ENCODE data around the gene SLF2. TPM values are rescaled to one million over a fixed set of nuclear protein-coding genes. Genes with fewer than 3 reads are reported as not detected.

The SLF2 gene
- total and polyA plus RNA-seq, 2 of the 13 experiments (the other 11 are each of a cell fraction or from before 2014, with no cell fraction given): 12.2 to 48.1 TPM

DNA sequence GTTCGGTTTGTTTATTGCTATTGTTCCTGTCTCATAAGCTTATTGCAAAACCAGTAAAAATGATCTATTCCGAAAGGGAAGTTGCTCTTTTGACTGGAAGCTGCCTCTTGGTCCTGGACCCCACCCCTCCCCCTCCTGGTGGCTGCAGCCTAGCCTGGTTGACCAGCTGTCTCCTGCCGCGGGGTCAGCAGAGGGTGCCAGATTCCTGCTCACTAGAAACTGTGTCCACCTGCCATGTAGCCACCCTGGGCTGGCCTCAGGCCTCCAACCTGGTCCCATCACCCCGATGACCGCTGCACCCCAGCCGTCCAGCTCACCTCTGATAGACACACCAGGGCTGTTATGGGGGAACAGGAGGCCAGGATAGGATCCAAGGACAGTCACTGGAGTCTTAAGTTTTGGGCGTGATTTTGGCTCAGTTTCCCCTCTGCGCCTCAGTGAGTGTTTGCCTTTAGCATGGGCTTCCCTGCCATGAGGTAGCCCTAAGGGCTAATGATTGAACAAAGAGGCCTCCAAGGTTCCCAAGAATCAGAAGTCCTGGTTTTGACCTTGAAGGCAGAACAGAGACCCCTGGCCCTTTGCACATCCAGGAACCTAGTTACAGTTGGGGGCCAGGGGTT lies 32.9 kb upstream of the SLF2 start (continued):
- TF ChIP-seq BORCS8-MEF2B (CRISPR knock-in tag; IDR thresholded peaks at IDR 0.05) (peak; percentile 57; the same call in 1 of the 2 replicates), NR2F6 (IDR thresholded peaks at IDR 0.05) (no peak), NR2F6 (CRISPR knock-in tag; IDR thresholded peaks at IDR 0.05) (peak; percentile 26; the same call in 1 of the 2 replicates), TCF7 (IDR thresholded peaks at IDR 0.05; ENCODE audit: low read depth) (no peak), STAG1 (CRISPR knock-in tag; IDR thresholded peaks at IDR 0.05) (peak; percentile 89), ZNF619 (CRISPR knock-in tag; IDR thresholded peaks at IDR 0.05) (peak; percentile 44; the same call in 1 of the 2 replicates), ZNF772 (CRISPR knock-in tag; IDR thresholded peaks at IDR 0.05) (peak; percentile 64; the same call in 1 of the 2 replicates), NRL (CRISPR knock-in tag; IDR thresholded peaks at IDR 0.05; ENCODE audit: borderline replicate concordance) (peak; percentile 44; the same call in 1 of the 2 replicates), ZBTB7A (CRISPR knock-in tag; IDR thresholded peaks at IDR 0.05) (peak; percentile 77), MAZ (IDR thresholded peaks at IDR 0.05; ENCODE audit: borderline replicate concordance, low read depth, low read length) (no peak), MAZ (CRISPR knock-in tag; IDR thresholded peaks at IDR 0.05; ENCODE audit: low read depth) (peak; percentile 35; the same call in 1 of the 2 replicates), ZNF670 (CRISPR knock-in tag; IDR thresholded peaks at IDR 0.05; ENCODE audit: borderline replicate concordance) (no peak), ISL2 (CRISPR knock-in tag; IDR thresholded peaks at IDR 0.05) (peak; percentile 50; the same call in 1 of the 2 replicates), POGZ (CRISPR knock-in tag; IDR thresholded peaks at IDR 0.05) (no peak), MBD4 (IDR thresholded peaks at IDR 0.05; ENCODE audit: borderline replicate concordance, low read length) (no peak), PPARG (CRISPR knock-in tag; conservative IDR thresholded peaks at IDR 0.05) (no peak)
- TF ChIP-seq, protein P1, sequence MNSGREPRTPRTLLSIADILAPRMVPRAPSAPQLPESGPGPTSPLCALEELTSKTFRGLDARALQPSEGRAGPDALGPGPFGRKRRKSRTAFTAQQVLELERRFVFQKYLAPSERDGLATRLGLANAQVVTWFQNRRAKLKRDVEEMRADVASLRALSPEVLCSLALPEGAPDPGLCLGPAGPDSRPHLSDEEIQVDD (CRISPR knock-in tag; IDR thresholded peaks at IDR 0.05; ENCODE audit: borderline replicate concordance): no peak
- TF ChIP-seq, protein P2, sequence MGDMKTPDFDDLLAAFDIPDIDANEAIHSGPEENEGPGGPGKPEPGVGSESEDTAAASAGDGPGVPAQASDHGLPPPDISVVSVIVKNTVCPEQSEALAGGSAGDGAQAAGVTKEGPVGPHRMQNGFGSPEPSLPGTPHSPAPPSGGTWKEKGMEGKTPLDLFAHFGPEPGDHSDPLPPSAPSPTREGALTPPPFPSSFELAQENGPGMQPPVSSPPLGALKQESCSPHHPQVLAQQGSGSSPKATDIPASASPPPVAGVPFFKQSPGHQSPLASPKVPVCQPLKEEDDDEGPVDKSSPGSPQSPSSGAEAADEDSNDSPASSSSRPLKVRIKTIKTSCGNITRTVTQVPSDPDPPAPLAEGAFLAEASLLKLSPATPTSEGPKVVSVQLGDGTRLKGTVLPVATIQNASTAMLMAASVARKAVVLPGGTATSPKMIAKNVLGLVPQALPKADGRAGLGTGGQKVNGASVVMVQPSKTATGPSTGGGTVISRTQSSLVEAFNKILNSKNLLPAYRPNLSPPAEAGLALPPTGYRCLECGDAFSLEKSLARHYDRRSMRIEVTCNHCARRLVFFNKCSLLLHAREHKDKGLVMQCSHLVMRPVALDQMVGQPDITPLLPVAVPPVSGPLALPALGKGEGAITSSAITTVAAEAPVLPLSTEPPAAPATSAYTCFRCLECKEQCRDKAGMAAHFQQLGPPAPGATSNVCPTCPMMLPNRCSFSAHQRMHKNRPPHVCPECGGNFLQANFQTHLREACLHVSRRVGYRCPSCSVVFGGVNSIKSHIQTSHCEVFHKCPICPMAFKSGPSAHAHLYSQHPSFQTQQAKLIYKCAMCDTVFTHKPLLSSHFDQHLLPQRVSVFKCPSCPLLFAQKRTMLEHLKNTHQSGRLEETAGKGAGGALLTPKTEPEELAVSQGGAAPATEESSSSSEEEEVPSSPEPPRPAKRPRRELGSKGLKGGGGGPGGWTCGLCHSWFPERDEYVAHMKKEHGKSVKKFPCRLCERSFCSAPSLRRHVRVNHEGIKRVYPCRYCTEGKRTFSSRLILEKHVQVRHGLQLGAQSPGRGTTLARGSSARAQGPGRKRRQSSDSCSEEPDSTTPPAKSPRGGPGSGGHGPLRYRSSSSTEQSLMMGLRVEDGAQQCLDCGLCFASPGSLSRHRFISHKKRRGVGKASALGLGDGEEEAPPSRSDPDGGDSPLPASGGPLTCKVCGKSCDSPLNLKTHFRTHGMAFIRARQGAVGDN (CRISPR knock-in tag; IDR thresholded peaks at IDR 0.05): peak; percentile 91
- TF ChIP-seq, protein P3, sequence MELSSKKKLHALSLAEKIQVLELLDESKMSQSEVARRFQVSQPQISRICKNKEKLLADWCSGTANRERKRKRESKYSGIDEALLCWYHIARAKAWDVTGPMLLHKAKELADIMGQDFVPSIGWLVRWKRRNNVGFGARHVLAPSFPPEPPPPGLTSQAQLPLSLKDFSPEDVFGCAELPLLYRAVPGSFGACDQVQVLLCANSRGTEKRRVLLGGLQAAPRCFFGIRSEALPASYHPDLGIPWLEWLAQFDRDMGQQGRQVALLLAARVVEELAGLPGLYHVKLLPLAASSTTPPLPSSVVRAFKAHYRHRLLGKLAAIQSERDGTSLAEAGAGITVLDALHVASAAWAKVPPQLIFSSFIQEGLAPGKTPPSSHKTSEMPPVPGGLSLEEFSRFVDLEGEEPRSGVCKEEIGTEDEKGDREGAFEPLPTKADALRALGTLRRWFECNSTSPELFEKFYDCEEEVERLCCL (CRISPR knock-in tag; IDR thresholded peaks at IDR 0.05; ENCODE audit: borderline replicate concordance): no peak
- TF ChIP-seq, protein P4, sequence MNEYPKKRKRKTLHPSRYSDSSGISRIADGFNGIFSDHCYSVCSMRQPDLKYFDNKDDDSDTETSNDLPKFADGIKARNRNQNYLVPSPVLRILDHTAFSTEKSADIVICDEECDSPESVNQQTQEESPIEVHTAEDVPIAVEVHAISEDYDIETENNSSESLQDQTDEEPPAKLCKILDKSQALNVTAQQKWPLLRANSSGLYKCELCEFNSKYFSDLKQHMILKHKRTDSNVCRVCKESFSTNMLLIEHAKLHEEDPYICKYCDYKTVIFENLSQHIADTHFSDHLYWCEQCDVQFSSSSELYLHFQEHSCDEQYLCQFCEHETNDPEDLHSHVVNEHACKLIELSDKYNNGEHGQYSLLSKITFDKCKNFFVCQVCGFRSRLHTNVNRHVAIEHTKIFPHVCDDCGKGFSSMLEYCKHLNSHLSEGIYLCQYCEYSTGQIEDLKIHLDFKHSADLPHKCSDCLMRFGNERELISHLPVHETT (CRISPR knock-in tag; conservative IDR thresholded peaks at IDR 0.05): no peak
- TF ChIP-seq, protein P5, sequence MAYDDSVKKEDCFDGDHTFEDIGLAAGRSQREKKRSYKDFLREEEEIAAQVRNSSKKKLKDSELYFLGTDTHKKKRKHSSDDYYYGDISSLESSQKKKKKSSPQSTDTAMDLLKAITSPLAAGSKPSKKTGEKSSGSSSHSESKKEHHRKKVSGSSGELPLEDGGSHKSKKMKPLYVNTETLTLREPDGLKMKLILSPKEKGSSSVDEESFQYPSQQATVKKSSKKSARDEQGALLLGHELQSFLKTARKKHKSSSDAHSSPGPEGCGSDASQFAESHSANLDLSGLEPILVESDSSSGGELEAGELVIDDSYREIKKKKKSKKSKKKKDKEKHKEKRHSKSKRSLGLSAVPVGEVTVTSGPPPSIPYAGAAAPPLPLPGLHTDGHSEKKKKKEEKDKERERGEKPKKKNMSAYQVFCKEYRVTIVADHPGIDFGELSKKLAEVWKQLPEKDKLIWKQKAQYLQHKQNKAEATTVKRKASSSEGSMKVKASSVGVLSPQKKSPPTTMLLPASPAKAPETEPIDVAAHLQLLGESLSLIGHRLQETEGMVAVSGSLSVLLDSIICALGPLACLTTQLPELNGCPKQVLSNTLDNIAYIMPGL (CRISPR knock-in tag; IDR thresholded peaks at IDR 0.05; ENCODE audit: borderline replicate concordance in 1 of 2, low read depth in 1 of 2): peak in 1 of 2 experiments; percentile 60; a peak in 2 of 4 replicates

Data from HepG2 (cell line).